T-helper 1 cell treated with Interleukin-12 subunit alpha and Interleukin-12 subunit beta and Interleukin-4 antibody, amounts not matched to agents 30 μg/mL and 1 μg/mL, for 36 hours (primary cell): ENCODE measurements around the gene ECHS1.

Experiments
- H3K27ac Mint-ChIP-seq: one replicate; pipeline ENCODE4 v1.8.0; 2021; ENCODE audit warnings: mild to moderate bottlenecking, mixed read lengths
- H3K27me3 Mint-ChIP-seq: one replicate; pipeline ENCODE4 v1.8.0; 2021; ENCODE audit warnings: low read depth, mixed read lengths
- H3K36me3 Mint-ChIP-seq: one replicate; pipeline ENCODE4 v1.8.0; 2021; ENCODE audit warnings: low read depth, mixed read lengths
- H3K4me1 Mint-ChIP-seq: one replicate; pipeline ENCODE4 v1.8.0; 2021; ENCODE audit warnings: low read depth, mixed read lengths
- H3K4me3 Mint-ChIP-seq: one replicate; pipeline ENCODE4 v1.8.0; 2021; ENCODE audit warnings: mild to moderate bottlenecking, moderate library complexity, mixed read lengths
- H3K9me3 Mint-ChIP-seq: one replicate; pipeline ENCODE4 v1.8.0; 2021; ENCODE audit warnings: mixed read lengths

Gene ECHS1

DNA sequence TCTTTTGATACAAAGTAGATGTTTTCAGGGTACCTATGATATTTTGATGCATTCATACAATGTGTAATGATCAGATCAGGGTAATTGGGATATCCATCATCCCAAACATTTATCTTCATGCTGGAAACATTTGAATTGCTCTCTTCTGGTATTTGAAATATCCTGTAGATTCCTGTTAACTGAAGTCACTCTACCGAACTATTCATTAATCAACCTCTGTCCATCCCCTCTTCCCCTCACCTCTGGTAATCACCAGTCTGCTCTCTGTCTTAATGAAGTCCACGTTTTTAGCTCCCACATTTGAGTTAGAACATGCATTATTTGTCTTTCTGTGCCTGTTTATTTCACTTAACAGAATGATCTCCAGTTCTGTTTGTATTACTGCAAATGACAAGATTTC is 32.1 kb upstream of the ECHS1 start:
- Mint-ChIP-seq H3K9me3 (peaks cover 23% of the 10 kb centered on the region), H3K36me3 (peaks cover 74% of the 10 kb centered on the region), H3K27ac (no peak overlapping the region), H3K4me1 (peaks cover 32% of the 10 kb centered on the region), H3K4me3 (no peak overlapping the region), H3K27me3 (no peaks in the 10 kb centered on the region)

DNA sequence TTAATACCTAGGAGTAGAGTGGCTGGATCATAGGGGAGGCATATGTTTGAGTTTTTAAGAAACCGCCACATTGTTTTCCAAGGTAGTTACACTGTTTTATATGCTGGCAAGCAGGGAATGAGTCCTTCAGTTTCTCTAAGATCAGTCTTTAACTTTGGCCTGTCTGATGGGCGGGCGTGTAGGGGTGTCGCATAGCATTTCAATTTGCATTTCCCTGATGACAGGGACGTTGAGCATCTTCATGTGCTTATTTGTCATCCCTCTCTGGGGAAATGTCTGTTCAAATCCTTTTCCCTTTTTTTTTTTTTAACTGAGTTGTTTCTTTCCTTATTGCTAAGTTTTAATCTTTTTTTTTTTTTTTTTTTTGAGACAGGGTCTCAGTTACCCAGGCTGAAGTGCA is 30.6 kb upstream of the ECHS1 start:
- peak overlapping the region; percentile 8 for H3K27ac Mint-ChIP-seq
- peaks cover 12% of the 10 kb centered on the region for H3K9me3 Mint-ChIP-seq
- no peak overlapping the region for H3K4me3 Mint-ChIP-seq
- H3K27me3 Mint-ChIP-seq, result no peaks in the 10 kb centered on the region
- H3K36me3 Mint-ChIP-seq, result peaks cover 64% of the 10 kb centered on the region
- peaks cover 34% of the 10 kb centered on the region for H3K4me1 Mint-ChIP-seq

DNA sequence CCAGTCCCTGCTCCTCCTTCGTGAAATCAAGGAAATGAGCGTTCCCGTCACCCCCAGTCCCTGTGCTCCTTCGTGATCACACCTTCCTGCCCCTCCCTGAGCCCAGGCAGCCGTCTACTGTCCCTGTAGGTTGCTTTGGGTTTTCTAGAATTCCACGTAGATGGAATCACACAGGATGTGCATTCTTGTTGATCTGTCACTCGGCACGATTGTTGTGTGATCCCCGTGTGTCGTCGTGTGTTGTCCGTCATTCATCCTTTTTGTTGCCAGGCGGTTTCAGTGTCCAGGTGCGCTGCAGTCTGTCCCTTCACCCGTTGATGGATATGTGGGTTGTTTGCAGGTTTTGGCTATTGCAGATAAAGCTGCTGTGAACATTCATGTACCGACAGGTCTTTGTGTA is 30.2 kb upstream of the ECHS1 start:
- H3K4me3 Mint-ChIP-seq, result no peak overlapping the region
- peaks cover 63% of the 10 kb centered on the region for H3K36me3 Mint-ChIP-seq
- peaks cover 34% of the 10 kb centered on the region for H3K4me1 Mint-ChIP-seq
- H3K9me3 Mint-ChIP-seq, result peaks cover 7% of the 10 kb centered on the region
- no peaks in the 10 kb centered on the region for H3K27me3 Mint-ChIP-seq
- peak overlapping the region; percentile 8 for H3K27ac Mint-ChIP-seq

DNA sequence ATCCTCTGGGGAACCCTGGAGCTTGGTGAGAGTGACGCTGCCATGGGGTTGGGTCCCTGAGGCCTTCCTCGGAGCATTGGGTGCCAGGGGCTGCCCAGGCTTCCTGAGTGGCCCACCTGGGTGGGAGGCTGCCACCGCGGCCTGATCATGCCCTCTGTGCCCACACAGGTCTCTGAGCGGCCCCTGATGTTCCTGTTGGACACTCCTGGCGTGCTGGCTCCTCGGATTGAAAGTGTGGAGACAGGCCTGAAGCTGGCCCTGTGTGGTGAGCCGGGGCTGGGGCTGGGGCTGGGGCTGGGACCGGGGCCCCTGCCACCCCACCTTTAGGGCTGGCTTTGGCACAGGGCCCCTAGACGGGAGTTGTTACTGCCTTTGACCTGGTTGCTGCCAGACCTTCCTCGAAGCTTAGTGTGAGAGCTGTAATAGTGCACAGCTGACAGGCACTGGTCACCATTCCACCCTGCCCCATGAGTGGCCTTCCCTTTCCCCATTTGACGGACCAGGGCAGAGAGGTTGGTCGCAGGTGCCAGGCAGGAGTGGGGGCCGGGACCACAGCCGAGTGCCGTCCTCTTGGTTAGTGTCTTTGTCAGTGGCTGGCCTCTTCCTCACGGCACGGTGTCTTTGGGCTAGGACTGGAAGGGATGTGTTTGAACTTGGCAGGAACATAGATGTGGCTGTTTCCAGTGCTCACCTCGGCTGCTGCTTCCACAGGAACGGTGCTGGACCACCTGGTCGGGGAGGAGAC is 29.0 kb upstream of the ECHS1 start:
- Mint-ChIP-seq H3K27ac (no peak overlapping the region), H3K4me1 (peaks cover 30% of the 10 kb centered on the region), H3K9me3 (no peaks in the 10 kb centered on the region), H3K4me3 (no peak overlapping the region), H3K36me3 (peaks cover 62% of the 10 kb centered on the region), H3K27me3 (no peaks in the 10 kb centered on the region)

DNA sequence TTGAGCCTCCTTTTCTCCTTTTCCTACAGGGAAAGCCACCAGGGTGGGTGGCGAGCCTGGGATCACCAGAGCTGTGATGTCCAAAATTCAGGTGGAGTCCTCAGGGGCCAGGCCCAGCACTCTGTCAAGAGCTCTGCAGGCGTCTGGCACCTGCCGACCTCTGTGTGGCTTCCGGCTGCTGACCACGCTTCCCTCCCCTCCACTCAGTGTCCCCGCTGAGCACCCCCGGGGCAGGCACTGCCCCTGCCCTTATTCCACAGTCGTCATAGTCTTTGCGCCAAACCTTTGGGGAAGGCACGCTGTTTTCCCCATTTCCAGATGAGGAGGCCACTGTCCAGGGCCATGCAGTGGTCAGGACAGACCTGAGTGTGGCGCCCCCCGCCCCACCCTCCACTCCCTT is 28.3 kb upstream of the ECHS1 start:
- peak overlapping the region; percentile 77 for H3K27ac Mint-ChIP-seq
- H3K27me3 Mint-ChIP-seq, result no peaks in the 10 kb centered on the region
- no peaks in the 10 kb centered on the region for H3K9me3 Mint-ChIP-seq
- peaks cover 30% of the 10 kb centered on the region for H3K4me1 Mint-ChIP-seq
- H3K4me3 Mint-ChIP-seq, result peak overlapping the region; percentile 51
- peaks cover 61% of the 10 kb centered on the region for H3K36me3 Mint-ChIP-seq

DNA sequence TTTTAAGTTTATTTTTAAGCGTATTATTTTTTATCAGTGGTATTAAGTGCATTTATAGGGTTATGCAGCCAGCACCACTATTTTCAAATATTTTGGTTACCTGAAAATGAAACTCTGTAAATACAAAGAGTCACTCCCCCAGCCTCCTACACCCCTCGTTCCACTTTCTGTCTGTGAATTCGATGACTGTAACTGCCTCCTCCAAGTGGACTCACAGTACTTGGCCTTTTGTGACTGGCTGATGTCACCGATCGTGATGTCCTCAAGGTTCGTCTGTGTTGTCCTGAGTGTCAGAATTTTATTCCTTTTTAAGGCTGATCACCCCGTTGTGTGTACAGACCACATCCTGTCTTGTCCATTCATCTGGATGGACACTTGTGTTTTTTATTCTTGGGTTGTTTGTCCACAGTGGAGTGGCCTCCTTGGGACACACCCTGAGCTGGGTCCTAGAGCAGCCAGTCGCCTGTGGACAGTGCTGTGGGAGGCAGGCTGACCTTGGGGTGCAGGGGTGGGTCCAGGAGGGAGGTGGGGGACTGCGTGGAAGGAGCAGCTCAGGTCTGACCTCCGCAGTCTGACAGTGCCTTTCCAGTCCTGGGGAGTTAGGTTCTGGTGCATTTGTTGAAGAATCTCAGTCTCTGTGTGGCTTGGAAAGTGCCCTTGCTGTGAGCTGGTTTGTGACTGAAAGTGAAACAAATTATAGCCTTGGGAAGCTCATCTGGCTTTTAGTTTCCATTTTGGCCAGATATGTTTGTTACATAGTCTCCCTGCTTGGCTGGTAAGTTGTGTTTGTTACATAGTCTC is 27.7 kb upstream of the ECHS1 start:
- H3K27ac Mint-ChIP-seq, result peak overlapping the region; percentile 77

DNA sequence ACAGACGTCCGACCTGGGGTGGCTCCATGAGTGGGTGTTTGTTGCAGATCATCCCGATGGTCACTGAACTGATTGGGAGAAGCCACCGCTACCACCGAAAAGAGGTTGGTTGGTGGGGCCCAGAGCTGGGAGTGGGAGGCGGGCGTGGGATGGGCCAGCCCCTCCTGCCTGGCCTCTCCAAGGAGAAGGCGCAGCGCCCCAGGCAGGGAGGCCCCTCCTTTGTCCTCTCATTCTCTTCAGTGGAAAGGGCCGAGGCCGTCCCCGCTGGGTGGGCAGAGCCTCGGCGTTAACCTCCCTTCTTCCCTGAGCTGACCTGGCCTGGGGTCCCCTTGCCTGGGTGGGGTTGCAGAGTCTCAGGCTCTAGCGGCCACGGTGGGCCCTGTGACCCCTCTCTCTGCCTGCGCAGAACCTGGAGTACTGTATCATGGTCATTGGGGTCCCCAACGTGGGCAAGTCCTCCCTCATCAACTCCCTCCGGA is 26.0 kb upstream of the ECHS1 start:
- Mint-ChIP-seq H3K9me3 (no peaks in the 10 kb centered on the region), H3K27ac (no peak overlapping the region), H3K4me3 (no peak overlapping the region), H3K36me3 (peaks cover 50% of the 10 kb centered on the region), H3K27me3 (no peaks in the 10 kb centered on the region), H3K4me1 (peaks cover 33% of the 10 kb centered on the region)

More for the DNA sequence above, 27.7 kb upstream of the ECHS1 start:
- Mint-ChIP-seq H3K4me1 (peaks cover 29% of the 10 kb centered on the region), H3K4me3 (peak overlapping the region; percentile 51), H3K36me3 (peaks cover 57% of the 10 kb centered on the region), H3K9me3 (no peaks in the 10 kb centered on the region), H3K27me3 (no peaks in the 10 kb centered on the region)

DNA sequence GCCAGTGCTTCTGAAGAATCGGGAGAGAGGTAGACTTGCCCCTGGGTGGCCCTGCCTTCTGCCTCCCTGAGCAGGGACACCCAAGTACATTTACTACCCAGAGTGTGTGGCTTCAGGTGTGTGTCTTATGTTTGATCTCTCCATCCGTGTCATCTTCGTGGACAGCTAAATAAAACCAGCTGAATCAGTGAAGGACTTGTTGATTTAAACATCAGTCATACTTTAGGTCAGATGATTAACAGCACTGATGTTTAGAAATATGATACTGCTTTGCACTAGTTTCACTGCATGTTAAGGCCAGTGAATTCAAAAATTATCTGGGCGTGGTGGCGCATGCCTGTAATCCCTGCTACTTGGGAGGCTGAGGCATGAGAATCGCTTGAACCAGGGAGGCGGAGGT is 24.8 kb upstream of the ECHS1 start:
- Mint-ChIP-seq H3K9me3 (no peaks in the 10 kb centered on the region), H3K4me1 (peaks cover 28% of the 10 kb centered on the region), H3K27ac (no peak overlapping the region), H3K36me3 (peaks cover 42% of the 10 kb centered on the region), H3K4me3 (no peak overlapping the region), H3K27me3 (no peaks in the 10 kb centered on the region)

DNA sequence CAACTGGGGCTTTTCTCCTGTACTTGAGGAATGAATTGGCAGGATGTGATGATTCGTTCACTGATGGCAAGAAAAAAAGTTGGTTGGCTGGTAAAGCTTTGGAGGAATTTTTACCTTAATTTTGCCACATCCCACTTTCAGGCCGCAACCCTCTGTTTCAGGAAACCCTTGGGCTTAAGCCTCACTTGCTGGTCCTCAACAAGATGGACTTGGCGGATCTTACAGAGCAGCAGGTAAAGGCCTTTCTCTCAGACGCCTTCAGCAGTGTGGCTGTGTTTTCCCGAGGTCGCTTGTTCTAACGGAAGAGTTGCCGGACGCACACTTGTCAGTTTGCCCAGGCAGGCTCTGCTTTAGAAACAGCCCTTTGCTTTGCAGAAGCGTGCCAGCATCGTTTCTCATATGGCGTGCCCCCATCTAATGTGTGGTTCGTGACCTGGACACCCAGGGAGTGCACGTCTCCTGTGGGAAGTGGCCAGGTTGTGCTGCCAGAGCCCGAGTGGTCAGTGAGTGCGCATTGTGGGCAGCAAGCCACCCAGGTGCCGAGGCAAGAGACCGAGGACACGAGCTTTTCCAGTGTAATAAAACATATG is 23.0 kb upstream of the ECHS1 start:
- H3K4me3 Mint-ChIP-seq, result no peak overlapping the region
- H3K27ac Mint-ChIP-seq, result no peak overlapping the region
- peaks cover 28% of the 10 kb centered on the region for H3K4me1 Mint-ChIP-seq
- H3K36me3 Mint-ChIP-seq, result peaks cover 30% of the 10 kb centered on the region
- H3K9me3 Mint-ChIP-seq, result no peaks in the 10 kb centered on the region
- H3K27me3 Mint-ChIP-seq, result no peaks in the 10 kb centered on the region

DNA sequence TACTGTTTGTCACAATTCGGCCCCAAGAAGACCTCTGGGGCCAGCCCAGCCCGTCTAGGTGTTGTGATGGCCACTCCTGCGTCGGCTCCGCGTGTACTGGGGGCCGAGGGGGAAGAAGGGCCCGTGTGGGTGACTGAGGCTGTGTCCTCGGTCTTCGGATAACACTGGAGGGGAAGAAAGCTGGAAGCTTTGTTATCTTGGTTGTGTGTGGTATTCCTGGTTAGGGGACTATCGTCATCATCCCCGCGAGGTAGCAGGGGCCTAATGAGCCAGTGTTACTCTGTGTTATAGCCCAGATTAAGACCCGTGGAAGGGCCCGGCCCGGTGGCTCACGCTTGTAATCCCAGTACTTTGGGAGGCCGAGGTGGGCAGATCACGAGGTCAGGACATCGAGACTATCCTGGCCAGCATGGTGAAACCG is 21.7 kb upstream of the ECHS1 start:
- H3K4me1 Mint-ChIP-seq, result peaks cover 29% of the 10 kb centered on the region
- peaks cover 25% of the 10 kb centered on the region for H3K36me3 Mint-ChIP-seq
- H3K27me3 Mint-ChIP-seq, result no peaks in the 10 kb centered on the region
- H3K27ac Mint-ChIP-seq, result peak overlapping the region; percentile 97
- H3K4me3 Mint-ChIP-seq, result peak overlapping the region; percentile 98
- H3K9me3 Mint-ChIP-seq, result no peaks in the 10 kb centered on the region

DNA sequence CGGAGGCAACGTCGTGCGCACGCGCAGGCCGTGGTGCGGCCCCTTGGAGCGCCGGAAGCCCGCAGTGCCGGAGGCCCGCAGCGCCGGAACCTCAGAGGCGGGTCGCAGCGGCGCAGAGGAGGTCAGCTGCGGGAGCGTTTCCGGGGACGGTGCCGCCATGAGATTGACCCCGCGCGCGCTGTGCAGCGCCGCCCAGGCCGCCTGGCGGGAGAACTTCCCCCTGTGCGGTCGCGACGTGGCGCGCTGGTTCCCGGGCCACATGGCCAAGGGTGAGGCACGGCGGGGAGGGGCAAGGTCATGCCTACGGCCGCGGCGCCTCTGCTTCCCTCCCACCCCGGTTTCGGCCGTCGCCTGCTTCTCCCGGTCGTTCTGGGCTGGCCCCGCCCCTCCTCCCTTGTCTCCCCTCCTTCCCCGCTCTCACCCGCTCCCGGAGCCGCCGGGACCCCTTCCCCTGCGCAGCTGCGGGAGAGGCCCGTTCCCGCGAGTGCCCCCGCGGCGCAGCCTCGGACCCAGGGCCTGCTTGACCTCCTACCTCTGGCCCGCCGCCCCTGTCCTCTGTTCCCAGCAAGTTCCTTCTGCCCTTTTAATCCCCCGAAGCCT is 21.0 kb upstream of the ECHS1 start, which contains the start of gene MTG1:
MTG1 (plus strand) TSS at position 94 of the 600 bp plus-strand sequence; CDS start at position 158, 64 bp downstream.
- peaks cover 22% of the 10 kb centered on the region for H3K36me3 Mint-ChIP-seq
- peak within 1 kb of the TSS; percentile 98 for H3K4me3 Mint-ChIP-seq
- H3K9me3 Mint-ChIP-seq, result no peaks in the 10 kb centered on the region
- no peaks in the 10 kb centered on the region for H3K27me3 Mint-ChIP-seq
- H3K27ac Mint-ChIP-seq, result peak within 1 kb of the TSS; percentile 97
- peaks cover 32% of the 10 kb centered on the region for H3K4me1 Mint-ChIP-seq

DNA sequence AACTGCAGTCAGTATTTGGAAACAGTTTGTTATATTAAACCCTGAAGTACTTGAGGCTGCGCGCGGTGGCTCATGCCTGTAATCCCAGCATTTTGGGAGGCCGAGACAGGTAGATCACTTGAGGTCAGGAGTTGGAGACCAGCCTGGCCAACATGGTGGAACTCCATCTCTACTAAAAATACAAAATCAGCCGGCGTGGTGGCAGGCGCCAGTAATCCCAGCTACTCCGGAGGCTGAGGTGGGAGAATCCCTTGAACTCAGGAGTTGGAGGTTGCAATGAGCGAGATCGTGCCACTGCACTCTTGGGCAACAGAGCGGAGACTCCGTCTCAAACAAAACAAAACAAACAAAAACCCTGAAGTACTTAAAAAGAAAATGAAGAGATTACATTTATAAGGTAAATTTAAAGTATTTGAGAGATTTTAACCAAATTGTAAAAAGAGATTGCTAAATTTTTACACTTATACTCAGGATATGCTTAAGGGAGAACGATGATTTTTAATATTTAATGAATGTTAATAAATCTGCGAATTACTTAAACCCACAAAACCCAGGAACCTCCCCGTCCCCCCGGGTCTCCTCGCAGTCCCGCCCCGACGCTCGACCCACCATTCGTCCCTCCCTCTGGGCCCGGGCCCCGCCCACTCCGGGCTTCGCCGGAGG is 20.4 kb upstream of the ECHS1 start:
- H3K4me1 Mint-ChIP-seq, result peaks cover 38% of the 10 kb centered on the region
- H3K4me3 Mint-ChIP-seq, result peak overlapping the region; percentile 98
- no peaks in the 10 kb centered on the region for H3K27me3 Mint-ChIP-seq
- peaks cover 20% of the 10 kb centered on the region for H3K36me3 Mint-ChIP-seq
- H3K9me3 Mint-ChIP-seq, result no peaks in the 10 kb centered on the region
- H3K27ac Mint-ChIP-seq, result peak overlapping the region; percentile 76

DNA sequence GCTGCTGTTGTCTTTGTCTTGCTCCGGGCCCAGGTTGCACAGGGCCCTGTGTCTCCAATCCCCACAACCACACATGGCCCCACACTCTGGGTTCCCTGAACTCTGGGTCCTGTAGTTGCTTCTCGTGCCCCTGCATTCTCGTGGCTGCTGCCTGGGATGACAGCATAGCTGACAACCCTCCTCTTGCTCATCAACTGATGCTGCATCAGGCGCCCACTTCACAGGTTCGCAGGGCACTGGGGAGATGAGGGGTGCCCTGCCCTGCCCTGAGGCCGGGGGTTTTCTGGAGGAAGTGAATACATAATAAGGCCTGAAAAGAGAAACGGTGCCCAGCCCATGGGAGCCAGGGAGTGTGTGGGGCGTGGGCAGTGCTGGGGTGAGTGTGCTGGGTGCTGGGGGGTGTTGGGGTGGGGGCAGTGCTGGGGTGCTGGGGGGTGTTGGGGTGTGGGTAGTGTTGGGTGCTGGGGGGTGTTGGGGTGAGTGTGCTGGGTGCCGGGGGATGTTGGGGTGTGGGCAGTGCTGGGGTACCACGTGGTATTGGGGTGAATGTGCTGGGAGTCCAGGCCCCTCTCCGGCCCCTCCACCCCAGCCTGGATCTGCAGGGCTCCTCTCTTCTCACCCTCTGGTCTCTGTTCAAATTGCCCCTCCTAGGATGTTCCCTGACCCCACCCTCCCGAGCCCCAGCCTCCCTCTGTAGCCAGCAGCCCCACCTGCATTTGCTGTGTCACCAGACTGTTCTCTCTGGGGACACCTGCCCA is 18.8 kb upstream of the ECHS1 start:
- Mint-ChIP-seq H3K27me3 (no peaks in the 10 kb centered on the region), H3K36me3 (peaks cover 11% of the 10 kb centered on the region), H3K4me3 (peak overlapping the region; percentile 25), H3K4me1 (peaks cover 40% of the 10 kb centered on the region), H3K27ac (peak overlapping the region; percentile 95), H3K9me3 (no peaks in the 10 kb centered on the region)
